Gastrocnemius medialis (tissue), 4 donors: Measurements from ENCODE around the gene VPS18. TPM values are rescaled to one million over a fixed set of nuclear protein-coding genes. Genes with fewer than 3 reads are reported as not detected.

Experiments used
- ATAC-seq, 2 donors: fragments of 150-250 bp; one replicate each; pipeline ENCODE4 v1.9.1; 2016
- DNase-seq, 2 donors: peaks; one replicate each; pipeline ENCODE4 v3.0.0-alpha.2; 2019
- H3K27ac ChIP-seq, 4 donors: fragments of 200-600 bp; sonication (generic); 1 replicate in 1 of 4; 2 replicates in 3 of 4; pipeline ENCODE4 v1.5.1; 2016 to 2018; ENCODE audit warnings: mild to moderate bottlenecking in 2 of 4, moderate library complexity in 1 of 4
- H3K27me3 ChIP-seq, 3 donors: fragments of 200-600 bp; sonication (generic) in 2 of 3; 1 replicate in 1 of 3; 2 replicates in 2 of 3; pipeline versions ENCODE4 v1.5.1 to v1.6.0; 2016 to 2019; ENCODE audit warnings: mild to moderate bottlenecking in 1 of 3, moderate library complexity in 1 of 3
- H3K36me3 ChIP-seq, 2 donors: fragments of 200-600 bp; sonication (generic) in 1 of 2; one replicate each; pipeline ENCODE4 v1.5.1; 2017 to 2018
- H3K4me1 ChIP-seq, 2 donors: fragments of 200-600 bp; sonication (generic) in 1 of 2; one replicate each; pipeline ENCODE4 v1.5.1; 2016 to 2017; ENCODE audit warnings: mild to moderate bottlenecking in 2 of 2
- H3K4me3 ChIP-seq, 4 donors: fragments of 200-600 bp; sonication (generic) in 3 of 4; 1 replicate in 1 of 4; 2 replicates in 3 of 4; pipeline ENCODE4 v1.5.1; 2016 to 2019; ENCODE audit warnings: mild to moderate bottlenecking in 2 of 4
- H3K9me3 ChIP-seq, 3 donors: fragments of 200-600 bp; sonication (generic) in 2 of 3; 1 replicate in 1 of 3; 2 replicates in 2 of 3; pipeline ENCODE4 v1.5.1; 2016 to 2019
- CTCF ChIP-seq, 5 experiments: fragments of 450-650 bp in 3 of 5; fragments of 200-600 bp in 2 of 5; sonication (generic) in 2 of 5; IDR thresholded peaks in 4 of 5; conservative IDR thresholded peaks in 1 of 5; 1 replicate in 4 of 5; 2 replicates in 1 of 5; pipeline ENCODE4 v1.5.1; 2016 to 2019; ENCODE audit warnings: antibody characterized with exemption in 5 of 5, mild to moderate bottlenecking in 3 of 5, moderate library complexity in 3 of 5
- POLR2A ChIP-seq, 2 donors: fragments of 450-650 bp; IDR thresholded peaks; one replicate each; pipeline ENCODE4 v1.6.1; 2017; ENCODE audit warnings: antibody characterized with exemption in 2 of 2, mild to moderate bottlenecking in 2 of 2, moderate library complexity in 2 of 2
- in situ Hi-C, 4 donors: fragments of 200-750 bp; cut with MboI; loops; one replicate each; pipeline versions ENCODE4 v1.15.0 to v1.8.0; 2017; ENCODE audit warnings: low sequenced_read_pairs in 4 of 4
- intact Hi-C: fragments of 100-400 bp; cut with DNase I; formaldehyde crosslinking; loops from one replicate; pipeline ENCODE4 v1.15.1; 2023; ENCODE audit warnings: low total_unique reads
- total RNA-seq, 4 donors: library from RNA; depleted of rRNA; stranded (reverse); fragments of >200 nt; gene quantifications; one replicate each; pipeline versions ENCODE4 v1.1.0 to v1.2.3, GENCODE V29; 2016

The VPS18 gene
- total RNA-seq, 4 donors from 2014 or later, result 18.5 to 26.1 (median 19.3) TPM

GRCh38 chr15:40941528-40942336 is 47.5 kb downstream of the VPS18 start:
- Histone ChIP-seq H3K4me3 (peak overlapping the region; percentile 57 to 81 (median 68)), H3K27me3 (peaks cover 0 to 4% (median 0%) of the 10 kb centered on the region in 3 donors), H3K4me1 (peaks cover 25 to 47% of the 10 kb centered on the region in 2 donors), H3K27ac (peak overlapping the region; percentile 76 to 85 (median 82)), H3K36me3 (no peaks in the 10 kb centered on the region), H3K9me3 (no peaks in the 10 kb centered on the region)
- DNase-seq, result peak; percentile 41 to 56
- intact Hi-C loops, result loop anchor here (1.0 to 5.0 kb wide), 4 partner anchors 15 to 291 kb away; partner anchors contain the start of genes CHP1 and EXD1
- TF ChIP-seq POLR2A (IDR thresholded peaks at IDR 0.05), result peak; percentile 51 to 53
- peak in 4 of 5 experiments; percentile 94 to 97 (median 95) for TF ChIP-seq CTCF (IDR thresholded peaks at IDR 0.05 in 4 of 5, conservative IDR thresholded peaks at IDR 0.05 in 1 of 5)
- in situ Hi-C loops, result loop anchor here in 1 of 4 donors (10.0 kb wide), 1 partner anchor 73 kb away; no protein-coding TSS in a partner anchor
- ATAC-seq, result peak; percentile 62 to 68

GRCh38 chr15:40942337-40942854 is 48.1 kb downstream of the VPS18 start:
- H3K4me3 ChIP-seq, result peak overlapping the region; percentile 57 to 81 (median 68)
- peak overlapping the region; percentile 76 to 85 (median 82) for H3K27ac ChIP-seq
- H3K4me1 ChIP-seq, result peaks cover 19 to 41% of the 10 kb centered on the region in 2 donors
- DNase-seq (no peak), ATAC-seq (peak in 1 of 2 donors; percentile 3)
- in situ Hi-C loops, result loop anchor here in 1 of 4 donors (10.0 kb wide), 1 partner anchor 72 kb away; no protein-coding TSS in a partner anchor
- no peak for TF ChIP-seq CTCF (IDR thresholded peaks at IDR 0.05 in 4 of 5, conservative IDR thresholded peaks at IDR 0.05 in 1 of 5)
- H3K9me3 ChIP-seq, result no peaks in the 10 kb centered on the region
- H3K36me3 ChIP-seq, result no peaks in the 10 kb centered on the region
- peaks cover 0 to 4% (median 0%) of the 10 kb centered on the region in 3 donors for H3K27me3 ChIP-seq
- intact Hi-C loops, result loop anchor here (1.0 to 5.0 kb wide), 3 partner anchors 14 to 290 kb away; partner anchors contain the start of genes CHP1 and EXD1

- H3K36me3 ChIP-seq, result no peaks in the 10 kb centered on the region
- peaks cover 14 to 36% of the 10 kb centered on the region in 2 donors for H3K4me1 ChIP-seq
- peak overlapping the region in 3 of 4 donors; percentile 57 to 71 (median 65) for H3K4me3 ChIP-seq
- peak overlapping the region in 3 of 4 donors; percentile 79 to 85 (median 84) for H3K27ac ChIP-seq
- in situ Hi-C loops, result loop anchor here in 1 of 4 donors (10.0 kb wide), 1 partner anchor 72 kb away; no protein-coding TSS in a partner anchor
- intact Hi-C loops, result loop anchor here (1.0 to 5.0 kb wide), 3 partner anchors 13 to 289 kb away; partner anchors contain the start of genes CHP1 and EXD1
- peaks cover 0 to 4% (median 0%) of the 10 kb centered on the region in 3 donors for H3K27me3 ChIP-seq
- TF ChIP-seq CTCF (IDR thresholded peaks at IDR 0.05 in 4 of 5, conservative IDR thresholded peaks at IDR 0.05 in 1 of 5) (no peak), POLR2A (IDR thresholded peaks at IDR 0.05) (no peak)
- ATAC-seq (no peak), DNase-seq (no peak)
- H3K9me3 ChIP-seq, result no peaks in the 10 kb centered on the region
Observed at GRCh38 chr15:40942878-40943277, 48.6 kb downstream of the VPS18 start.

DNA sequence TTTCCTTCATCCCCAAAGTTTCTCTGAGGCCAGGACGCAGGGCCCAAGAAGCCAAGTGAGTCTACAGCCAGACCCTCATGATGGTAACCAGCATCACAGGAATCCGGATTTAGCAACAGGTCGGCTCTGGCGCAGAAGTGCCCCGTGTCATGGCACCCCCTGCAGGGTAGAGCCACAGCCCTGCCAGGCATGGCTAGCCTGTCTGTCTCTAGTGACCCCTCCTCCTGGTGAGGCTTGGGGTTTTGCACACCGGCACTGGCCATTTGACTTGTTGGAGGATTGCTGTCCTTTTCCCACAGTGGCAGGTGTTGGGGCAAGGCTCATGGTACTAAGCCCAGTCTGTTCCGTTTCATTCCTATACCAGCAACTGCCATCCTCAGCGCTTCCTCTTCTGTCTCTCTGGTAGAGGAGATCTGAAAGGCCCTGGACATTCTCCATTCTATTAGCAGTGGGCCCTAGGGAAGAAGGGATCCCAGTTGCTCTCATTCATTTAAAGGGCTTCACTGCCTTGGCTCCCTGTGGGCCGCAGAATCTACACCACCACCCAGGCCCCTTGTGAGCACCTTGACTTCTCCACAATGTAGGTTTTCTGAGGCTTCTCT is 49.6 kb downstream of the VPS18 start:
- TF ChIP-seq POLR2A (IDR thresholded peaks at IDR 0.05) (no peak), CTCF (IDR thresholded peaks at IDR 0.05 in 4 of 5, conservative IDR thresholded peaks at IDR 0.05 in 1 of 5) (no peak)
- intact Hi-C loops (loop anchor here (5.0 kb wide), 2 partner anchors 33 to 288 kb away; partner anchors contain the start of genes CHP1 and EXD1), in situ Hi-C loops (loop anchor here in 1 of 4 donors (10.0 kb wide), 1 partner anchor 71 kb away; no protein-coding TSS in a partner anchor)
- Histone ChIP-seq H3K4me3 (no peak overlapping the region), H3K27ac (no peak overlapping the region), H3K9me3 (no peaks in the 10 kb centered on the region), H3K4me1 (peaks cover 9 to 28% of the 10 kb centered on the region in 2 donors), H3K36me3 (no peaks in the 10 kb centered on the region), H3K27me3 (peaks cover 0 to 4% (median 0%) of the 10 kb centered on the region in 3 donors)
- DNase-seq (no peak), ATAC-seq (no peak)
